Measurements from ENCODE around the gene ASCC2. TPM values are rescaled to one million over a fixed set of nuclear protein-coding genes. Genes with fewer than 3 reads are reported as not detected.
A peak's percentile ranks its signal among the peaks of the same experiment; 100 is the strongest.

The ASCC2 gene
- total RNA-seq, 4 donors from 2014 or later, result 26.4 to 45.2 (median 35.6) TPM

DNA sequence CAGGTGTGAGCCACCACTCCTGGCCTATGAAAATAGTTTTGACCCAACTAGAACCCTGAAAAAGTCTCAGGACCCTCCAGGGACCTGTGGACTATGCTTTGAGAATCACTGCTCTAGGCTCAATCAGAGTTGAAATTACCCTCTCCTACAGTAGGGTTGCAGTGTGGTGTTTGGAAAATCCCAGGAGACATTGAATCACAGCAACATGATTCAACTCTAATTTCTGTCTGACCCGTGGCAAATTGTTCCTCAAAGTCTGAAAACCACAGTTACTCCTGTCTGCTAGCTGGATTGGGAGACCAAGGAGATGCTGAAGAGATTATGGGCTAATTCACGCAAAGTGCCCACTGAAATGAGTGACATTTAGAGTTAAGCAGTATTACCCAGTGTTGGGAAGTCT, 39.5 kb upstream of the ASCC2 start:
- Histone ChIP-seq H3K4me1 (peaks cover 5 to 6% of the 10 kb centered on the region in 2 donors), H3K27ac (no peak overlapping the region), H3K36me3 (no peaks in the 10 kb centered on the region), H3K9me3 (no peaks in the 10 kb centered on the region), H3K4me3 (no peak overlapping the region), H3K27me3 (no peaks in the 10 kb centered on the region)
- in situ Hi-C loops (cut with MboI; ENCODE audit: low sequenced_read_pairs in 4 of 4), result no loop called here
- TF ChIP-seq CTCF (IDR thresholded peaks at IDR 0.05 in 4 of 5, conservative IDR thresholded peaks at IDR 0.05 in 1 of 5) (no peak), POLR2A (IDR thresholded peaks at IDR 0.05) (no peak)
- ATAC-seq (no peak), DNase-seq (no peak)
- intact Hi-C loops (cut with DNase I; ENCODE audit: low total_unique reads), result no loop called here

GRCh38 chr22:29873943-29874342, 35.9 kb upstream of the ASCC2 start:
- ATAC-seq, result no peak
- H3K4me3 ChIP-seq, result no peak overlapping the region
- no peak for TF ChIP-seq CTCF (IDR thresholded peaks at IDR 0.05 in 4 of 5, conservative IDR thresholded peaks at IDR 0.05 in 1 of 5)
- TF ChIP-seq POLR2A (IDR thresholded peaks at IDR 0.05), result no peak
- H3K9me3 ChIP-seq, result no peaks in the 10 kb centered on the region
- H3K27ac ChIP-seq, result peak overlapping the region in 1 of 4 donors; percentile 95
- in situ Hi-C loops (cut with MboI; ENCODE audit: low sequenced_read_pairs in 4 of 4), result no loop called here
- no peak for DNase-seq
- intact Hi-C loops (cut with DNase I; ENCODE audit: low total_unique reads), result loop anchor here (5.0 kb wide), 1 partner anchor 128 kb away; no protein-coding TSS in a partner anchor
- peaks cover 20 to 23% of the 10 kb centered on the region in 2 donors for H3K4me1 ChIP-seq
- H3K27me3 ChIP-seq, result no peaks in the 10 kb centered on the region
- no peaks in the 10 kb centered on the region for H3K36me3 ChIP-seq

- in situ Hi-C loops (cut with MboI; ENCODE audit: low sequenced_read_pairs in 4 of 4) (no loop called here), intact Hi-C loops (cut with DNase I; ENCODE audit: low total_unique reads) (loop anchor here (1.0 to 5.0 kb wide), 2 partner anchors 35 to 129 kb away; partner anchors contain the start of gene ASCC2)
- Histone ChIP-seq H3K27ac (peak overlapping the region; percentile 72 to 95 (median 86)), H3K27me3 (no peaks in the 10 kb centered on the region), H3K36me3 (no peaks in the 10 kb centered on the region), H3K4me1 (peaks cover 21 to 26% of the 10 kb centered on the region in 2 donors), H3K4me3 (no peak overlapping the region), H3K9me3 (no peaks in the 10 kb centered on the region)
- ATAC-seq (no peak), DNase-seq (no peak)
- TF ChIP-seq CTCF (IDR thresholded peaks at IDR 0.05 in 4 of 5, conservative IDR thresholded peaks at IDR 0.05 in 1 of 5) (no peak), POLR2A (IDR thresholded peaks at IDR 0.05) (no peak)
Observed at GRCh38 chr22:29872989-29873388, 34.9 kb upstream of the ASCC2 start.

GRCh38 chr22:29872144-29872893, 34.2 kb upstream of the ASCC2 start:
- peak; percentile 95 to 97 for ATAC-seq
- Histone ChIP-seq H3K27me3 (no peaks in the 10 kb centered on the region), H3K4me1 (peaks cover 27 to 33% of the 10 kb centered on the region in 2 donors), H3K27ac (peak overlapping the region; percentile 72 to 95 (median 86)), H3K4me3 (no peak overlapping the region), H3K9me3 (no peaks in the 10 kb centered on the region), H3K36me3 (no peaks in the 10 kb centered on the region)
- DNase-seq, result peak; percentile 51 to 86
- in situ Hi-C loops (cut with MboI; ENCODE audit: low sequenced_read_pairs in 4 of 4), result no loop called here
- TF ChIP-seq CTCF (IDR thresholded peaks at IDR 0.05 in 4 of 5, conservative IDR thresholded peaks at IDR 0.05 in 1 of 5) (no peak), POLR2A (IDR thresholded peaks at IDR 0.05) (no peak)
- intact Hi-C loops (cut with DNase I; ENCODE audit: low total_unique reads), result loop anchor here (1.0 to 5.0 kb wide), 2 partner anchors 34 to 130 kb away; partner anchors contain the start of gene ASCC2

Data from gastrocnemius medialis (tissue), 4 donors.